K562 (cell line): ENCODE data around the gene BEST2. TPM values are rescaled to one million over a fixed set of nuclear protein-coding genes. Genes with fewer than 3 reads are reported as not detected.

Source experiments
- ATAC-seq: fragments of 200-7000 bp; cut with Tn5 transposase; 3 replicates; pipeline ENCODE4 v1.9.1; 2020; ENCODE audit warnings: moderate library complexity
- BruUV-seq: library from RNA; stranded (reverse); fragments of 400-500 nt; replicated peaks from 2 replicates; lab custom pipeline; 2021; lab: Mats Ljungman, UMichigan
- CTCF ChIA-PET: fragments of 300-600 bp; formaldehyde crosslinking; extraction: SDS; loops from one replicate; lab custom pipeline; 2021; ENCODE audit warnings: low intra/inter-chr PET ratio; lab: Yijun Ruan, JAX
- POLR2A ChIA-PET: fragments of 300-600, 350-650 bp; sonication (Branson Sonifier 250); formaldehyde crosslinking; extraction: SDS; loops from one replicate; lab custom pipeline; 2021; ENCODE audit warnings: antibody characterized with exemption, inconsistent platforms; lab: Yijun Ruan, JAX
- DNase-seq, 4 experiments: peaks; one replicate each; pipeline versions ENCODE4 v3.0.0 to v3.0.0-alpha.2; 2011 to 2018; ENCODE audit warnings: low spot score in 3 of 4, mixed read lengths in 3 of 4; ENCODE audit errors: extremely low read depth in 1 of 4
- FAIRE-seq: peaks from 2 replicates; lab custom pipeline; 2011; peaks lifted over from hg19 to GRCh38; lab: Jason Lieb, UNC
- H2AFZ ChIP-seq: 2 replicates; pipeline ENCODE4 v1.6.0; 2011; ENCODE audit warnings: low read depth, low read length, control low read depth, inconsistent platforms
- H3K27ac ChIP-seq: fragments of 200-600 bp; 3 replicates; pipeline ENCODE4 v1.8.0; 2011; ENCODE audit warnings: low read depth, mild to moderate bottlenecking, control low read depth, inconsistent platforms, low read length, moderate library complexity, mixed read lengths; ENCODE audit errors: extremely low read depth
- H3K27me3 ChIP-seq, 2 experiments: fragments of 300-600 bp in 1 of 2; 2 replicates in 1 of 2; 3 replicates in 1 of 2; pipeline versions ENCODE4 v1.6.0 to v1.8.0; 2011; ENCODE audit warnings: inconsistent platforms in 2 of 2, low read length in 2 of 2, mild to moderate bottlenecking in 1 of 2, mixed read lengths in 1 of 2, moderate library complexity in 1 of 2; ENCODE audit not compliant: control insufficient read depth in 2 of 2, insufficient read depth in 2 of 2
- H3K36me3 ChIP-seq: fragments of 300-600 bp; 3 replicates; pipeline ENCODE4 v1.8.0; 2011; ENCODE audit warnings: mild to moderate bottlenecking, low read length, inconsistent platforms; ENCODE audit not compliant: control insufficient read depth, insufficient read depth
- H3K4me1 ChIP-seq, 2 experiments: fragments of 200-600 bp in 1 of 2; replicated peaks in 1 of 2; 2 replicates in 1 of 2; 3 replicates in 1 of 2; pipeline versions ENCODE4 v1.5.1 to v1.8.0; 2011; ENCODE audit warnings: inconsistent platforms in 2 of 2, low read length in 2 of 2, mild to moderate bottlenecking in 1 of 2, mixed read lengths in 1 of 2, moderate library complexity in 1 of 2; ENCODE audit not compliant: control insufficient read depth in 2 of 2, insufficient read depth in 2 of 2
- H3K4me2 ChIP-seq: 2 replicates; pipeline ENCODE4 v1.6.1; 2011; ENCODE audit warnings: low read length, control low read depth, inconsistent platforms, mixed read lengths; ENCODE audit not compliant: insufficient read depth
- H3K4me3 ChIP-seq: fragments of 200-600 bp; sonication (generic), shearing (Covaris generic); 2 replicates; pipeline ENCODE4 v1.5.1; 2016; ENCODE audit warnings: control low read depth, inconsistent platforms
- H3K79me2 ChIP-seq: fragments of 200-600 bp; 3 replicates; pipeline ENCODE4 v1.8.0; 2011; ENCODE audit warnings: low read length, inconsistent platforms; ENCODE audit not compliant: control insufficient read depth, insufficient read depth
- H3K9ac ChIP-seq, 2 experiments: 2 replicates each; pipeline versions ENCODE4 v1.6.0 to v1.6.1; 2011; ENCODE audit warnings: low read depth in 2 of 2, low read length in 2 of 2, control low read depth in 1 of 2, inconsistent platforms in 1 of 2, mild to moderate bottlenecking in 1 of 2, mixed read lengths in 1 of 2; ENCODE audit not compliant: insufficient read depth in 1 of 2
- H3K9me1 ChIP-seq: one replicate; pipeline ENCODE4 v1.6.0; 2011; ENCODE audit warnings: inconsistent platforms, mild to moderate bottlenecking, low read length, moderate library complexity; ENCODE audit not compliant: control insufficient read depth, insufficient read depth
- H3K9me3 ChIP-seq: replicated peaks from 2 replicates; pipeline ENCODE4 v1.5.1; 2011; ENCODE audit warnings: low read depth, low read length, inconsistent platforms; ENCODE audit not compliant: control insufficient read depth, insufficient read depth
- H4K20me1 ChIP-seq: replicated peaks from 2 replicates; pipeline ENCODE4 v1.6.1; 2011; ENCODE audit warnings: low read length, inconsistent platforms, mixed read lengths; ENCODE audit not compliant: control insufficient read depth, insufficient read depth
- BCOR ChIP-seq: fragments of 450-650 bp; IDR thresholded peaks from 2 replicates; pipeline ENCODE4 v1.6.1; 2016
- CTBP1 ChIP-seq: fragments of 450-650 bp; IDR thresholded peaks from 2 replicates; pipeline ENCODE4 v1.6.1; 2016; ENCODE audit warnings: borderline replicate concordance
- DIDO1 ChIP-seq: fragments of 450-650 bp; IDR thresholded peaks from 2 replicates; pipeline ENCODE4 v1.6.1; 2016; ENCODE audit warnings: low read depth, missing biosample characterization, missing genetic modification characterization
- FOXP4 ChIP-seq: sonication (generic); formaldehyde crosslinking; IDR thresholded peaks from 2 replicates; pipeline ENCODE4 v1.8.0; 2022; ENCODE audit warnings: mild to moderate bottlenecking, missing genetic modification reagents, borderline replicate concordance
- GTF2B ChIP-seq: IDR thresholded peaks from 2 replicates; pipeline ENCODE4 v1.6.1; 2011; ENCODE audit not compliant: insufficient read length; ENCODE audit errors: extremely low read depth
- MTA3 ChIP-seq: fragments of 450-650 bp; formaldehyde crosslinking; IDR thresholded peaks from 2 replicates; pipeline ENCODE4 v1.6.1; 2017; ENCODE audit warnings: mild to moderate bottlenecking, borderline replicate concordance
- NELFE ChIP-seq: IDR thresholded peaks from 2 replicates; pipeline ENCODE4 v1.6.1; 2011; ENCODE audit warnings: mild to moderate bottlenecking; ENCODE audit not compliant: insufficient read depth, insufficient read length
- RBFOX2 ChIP-seq: fragments of 200-400 bp; formaldehyde crosslinking; IDR thresholded peaks from 2 replicates; pipeline ENCODE4 v1.6.1; 2017; ENCODE audit warnings: low read depth, mild to moderate bottlenecking, low read length, moderate library complexity
- SIRT6 ChIP-seq: IDR thresholded peaks from one replicate; pipeline ENCODE4 v1.6.1; 2012; ENCODE audit warnings: low read depth, mild to moderate bottlenecking, control low read depth, inconsistent platforms, low read length, moderate library complexity
- U2AF1 ChIP-seq: fragments of 200-400 bp; formaldehyde crosslinking; optimal IDR thresholded peaks from 2 replicates; pipeline ENCODE3; 2017; ENCODE audit warnings: mild to moderate bottlenecking, low read depth, low read length, moderate library complexity
- USF1 ChIP-seq: sonication (generic); formaldehyde crosslinking; IDR thresholded peaks from 2 replicates; pipeline ENCODE4 v1.9.0; 2022; ENCODE audit warnings: mild to moderate bottlenecking, missing genetic modification reagents
- ZFX ChIP-seq: sonication (generic); formaldehyde crosslinking; IDR thresholded peaks from 2 replicates; pipeline ENCODE4 v1.8.0; 2022; ENCODE audit warnings: mild to moderate bottlenecking, missing genetic modification reagents, moderate library complexity
- WGBS: fragments of 100-300 bp; shearing (Covaris generic); methylation state at CpG from one replicate; pipeline ENCODE4 v1.1.6; 2016; ENCODE audit warnings: low coverage, mixed read lengths; ENCODE audit not compliant: insufficient coverage; ENCODE audit errors: missing lambda C conversion rate; 5-methylcytosine and 5-hydroxymethylcytosine counted together
- in situ Hi-C: fragments of 300-500 bp; cut with MboI; formaldehyde crosslinking; loops from 4 replicates; pipeline ENCODE4 v1.15.0; 2018; ENCODE audit warnings: inconsistent platforms, mixed read lengths
- intact Hi-C: fragments of 100-400 bp; cut with micrococcal nuclease; formaldehyde crosslinking; loops from 2 replicates; pipeline ENCODE4 v1.14.2; 2022
- polyA plus RNA-seq, 8 experiments: library from polyadenylated mRNA; depleted of rRNA in 4 of 8; stranded (reverse) in 5 of 8; unstranded in 3 of 8; fragments of >200 nt; fragmentation: Nextera tagmentation in 2 of 8; fragmentation: Illumina TruSeq in 1 of 8; extraction: Ambion mirVana in 2 of 8; extraction: Trizol in 1 of 8; gene quantifications; 2 replicates each; pipeline versions ENCODE4 v1.2.1 to v1.2.3, GENCODE V29; 2011 to 2014; ENCODE audit warnings: inconsistent platforms in 1 of 8, missing spikeins in 1 of 8
- total RNA-seq, 7 experiments: library from RNA; depleted of rRNA in 6 of 7; stranded (reverse); fragments of >200 nt in 6 of 7; fragmentation: Illumina TruSeq in 2 of 7; extraction: Trizol in 2 of 7; gene quantifications; 2 replicates each; pipeline versions ENCODE4 v1.2.1 to v1.2.3, GENCODE V29; 2011 to 2021; ENCODE audit warnings: low replicate concordance in 1 of 7
- TF ChIP-seq, protein P1 (sequence below), 2 experiments: fragments of 200-800 bp in 1 of 2; sonication (Bioruptor generic) in 1 of 2; sonication (generic) in 1 of 2; formaldehyde crosslinking in 1 of 2; IDR thresholded peaks in 1 of 2; conservative IDR thresholded peaks in 1 of 2; 2 replicates each; pipeline versions ENCODE4 v1.5.0 to v1.6.1; 2016 to 2020; ENCODE audit warnings: missing compliant biosample characterization in 1 of 2, missing genetic modification characterization in 1 of 2, missing genetic modification reagents in 1 of 2

BEST2 gene
- total and polyA plus RNA-seq, 9 of the 15 experiments (the other 6 are each of a cell fraction or from before 2014, with no cell fraction given) = not detected

GRCh38 chr19:12786141-12786870 is 34.7 kb downstream of the BEST2 start (continued):
- TF ChIP-seq, protein P1, sequence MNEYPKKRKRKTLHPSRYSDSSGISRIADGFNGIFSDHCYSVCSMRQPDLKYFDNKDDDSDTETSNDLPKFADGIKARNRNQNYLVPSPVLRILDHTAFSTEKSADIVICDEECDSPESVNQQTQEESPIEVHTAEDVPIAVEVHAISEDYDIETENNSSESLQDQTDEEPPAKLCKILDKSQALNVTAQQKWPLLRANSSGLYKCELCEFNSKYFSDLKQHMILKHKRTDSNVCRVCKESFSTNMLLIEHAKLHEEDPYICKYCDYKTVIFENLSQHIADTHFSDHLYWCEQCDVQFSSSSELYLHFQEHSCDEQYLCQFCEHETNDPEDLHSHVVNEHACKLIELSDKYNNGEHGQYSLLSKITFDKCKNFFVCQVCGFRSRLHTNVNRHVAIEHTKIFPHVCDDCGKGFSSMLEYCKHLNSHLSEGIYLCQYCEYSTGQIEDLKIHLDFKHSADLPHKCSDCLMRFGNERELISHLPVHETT (CRISPR knock-in tag; conservative IDR thresholded peaks at IDR 0.05 in 1 of 2, IDR thresholded peaks at IDR 0.05 in 1 of 2) = no peak
- TF ChIP-seq ZFX (peak; percentile 23; the same call in 1 of the 2 replicates), FOXP4 (CRISPR knock-in tag) (0 out of 2 replicates have a peak, but pooled peaks have one; percentile 16), RBFOX2 (peak; percentile 43; the same call in 1 of the 2 replicates)

GRCh38 chr19:12786952-12787351 is 35.4 kb downstream of the BEST2 start:
- no peak overlapping the region for H3K4me3 ChIP-seq
- in situ Hi-C loops (no loop called here), intact Hi-C loops (no loop called here)
- no TSS peak for BruUV-seq
- H3K9me1 ChIP-seq = no peaks in the 10 kb centered on the region
- H3K4me2 ChIP-seq = no peak overlapping the region
- peaks cover 75 to 89% of the 10 kb centered on the region in 2 experiments for H3K4me1 ChIP-seq
- no peaks in the 10 kb centered on the region for H3K9me3 ChIP-seq
- ATAC-seq (no peak), DNase-seq (peak in 1 of 4 experiments; percentile 23), FAIRE-seq (no peak)
- H2AFZ ChIP-seq = no peak overlapping the region; the same call in 1 of the 2 replicates
- CTCF ChIA-PET = interaction anchor here (1.6 kb wide), 1 partner anchor 12 kb away, joined by 5 read pairs; the partner anchor contains the start of gene HOOK2
- 0 out of 2 replicates have a peak, but pooled peaks cover 3% of the 10 kb centered on the region for H4K20me1 ChIP-seq
- H3K27ac ChIP-seq = peak overlapping the region; percentile 45; the same call in 2 of the 3 replicates
- peaks cover 18% of the 10 kb centered on the region for H3K79me2 ChIP-seq
- 69% methylated on average over 3 of the region's 3 CpGs for WGBS
- POLR2A ChIA-PET = no interaction called here
- H3K36me3 ChIP-seq = no peaks in the 10 kb centered on the region
- no peaks in the 10 kb centered on the region for H3K27me3 ChIP-seq
- H3K9ac ChIP-seq = peak overlapping the region in 1 of 2 experiments; percentile 29; a peak in 2 of 4 replicates
- TF ChIP-seq BCOR (0 out of 2 replicates have a peak, but pooled peaks have one; percentile 2), CTBP1 (no peak), GTF2B (no peak), NELFE (no peak), DIDO1 (tag) (no peak), U2AF1 (no peak), USF1 (CRISPR knock-in tag) (0 out of 2 replicates have a peak, but pooled peaks have one; percentile 9), MTA3 (no peak), SIRT6 (no peak)
